HepG2 (cell line): ENCODE results near the gene GRHL3. TPM values are rescaled to one million over a fixed set of nuclear protein-coding genes. Genes with fewer than 3 reads are reported as not detected.

Experiments
- ATAC-seq: fragments of 200-7000 bp; cut with Tn5 transposase; 3 replicates; pipeline ENCODE4 v1.9.1; 2020; ENCODE audit warnings: mild to moderate bottlenecking, moderate library complexity
- BruUV-seq: library from RNA; stranded (reverse); fragments of 400-500 nt; replicated peaks from 2 replicates; lab custom pipeline; 2021; lab: Mats Ljungman, UMichigan
- CTCF ChIA-PET: fragments of 300-600 bp; formaldehyde crosslinking; extraction: SDS; loops from one replicate; lab custom pipeline; 2021; ENCODE audit warnings: low total read pairs, inconsistent platforms, low intra/inter-chr PET ratio; lab: Yijun Ruan, JAX
- POLR2A ChIA-PET: fragments of 350-600 bp; sonication (Branson Sonifier 250); formaldehyde crosslinking; loops from one replicate; lab custom pipeline; 2020; ENCODE audit warnings: antibody characterized with exemption, inconsistent platforms; lab: Yijun Ruan, JAX
- DNase-seq: peaks from one replicate; pipeline ENCODE4 v3.0.0-alpha.2; 2015; ENCODE audit warnings: low spot score
- FAIRE-seq: peaks from 3 replicates; lab custom pipeline; 2011; peaks lifted over from hg19 to GRCh38; lab: Jason Lieb, UNC
- H2AFZ ChIP-seq: one replicate; pipeline ENCODE4 v1.6.1; 2011; ENCODE audit warnings: low read length, inconsistent platforms
- H3K27ac ChIP-seq: fragments of 300-600 bp; 3 replicates; pipeline ENCODE4 v1.8.0; 2011; ENCODE audit warnings: mixed run types, mild to moderate bottlenecking, mixed read lengths, low read length, inconsistent platforms; ENCODE audit not compliant: insufficient read depth; ENCODE audit errors: extremely low read length
- H3K27me3 ChIP-seq, 2 experiments: fragments of 200-600 bp in 1 of 2; 2 replicates in 1 of 2; 3 replicates in 1 of 2; pipeline versions ENCODE4 v1.6.0 to v1.8.0; 2011; ENCODE audit warnings: low read length in 2 of 2, mild to moderate bottlenecking in 2 of 2, moderate library complexity in 2 of 2, inconsistent platforms in 1 of 2; ENCODE audit not compliant: insufficient read depth in 2 of 2, control insufficient read depth in 1 of 2
- H3K36me3 ChIP-seq, 2 experiments: fragments of 200-600 bp in 1 of 2; replicated peaks in 1 of 2; 2 replicates in 1 of 2; 3 replicates in 1 of 2; pipeline versions ENCODE4 v1.5.1 to v1.8.0; 2011; ENCODE audit warnings: low read length in 2 of 2, inconsistent platforms in 1 of 2; ENCODE audit not compliant: insufficient read depth in 2 of 2, control insufficient read depth in 1 of 2
- H3K4me1 ChIP-seq: 2 replicates; pipeline ENCODE4 v1.5.1; 2012; ENCODE audit warnings: low read length, inconsistent platforms; ENCODE audit not compliant: insufficient read depth
- H3K4me2 ChIP-seq: 2 replicates; pipeline ENCODE4 v1.6.0; 2011; ENCODE audit warnings: low read depth, low read length, inconsistent platforms
- H3K4me3 ChIP-seq, 3 experiments: fragments of 200-600 bp in 1 of 3; sonication (generic), shearing (Covaris generic) in 1 of 3; replicated peaks in 1 of 3; 2 replicates each; pipeline ENCODE4 v1.5.1; 2011 to 2016; ENCODE audit warnings: low read length in 3 of 3, inconsistent platforms in 2 of 3, low read depth in 2 of 3, mild to moderate bottlenecking in 2 of 3, control low read depth in 1 of 3, mixed read lengths in 1 of 3; ENCODE audit not compliant: insufficient read depth in 1 of 3
- H3K79me2 ChIP-seq: one replicate; pipeline ENCODE4 v1.6.1; 2011; ENCODE audit warnings: low read length, inconsistent platforms; ENCODE audit not compliant: insufficient read depth
- H3K9ac ChIP-seq: 2 replicates; pipeline ENCODE4 v1.6.0; 2011; ENCODE audit warnings: mild to moderate bottlenecking, low read depth, low read length, inconsistent platforms; ENCODE audit not compliant: insufficient read depth
- H3K9me3 ChIP-seq: 2 replicates; pipeline ENCODE4 v1.5.1; 2012; ENCODE audit warnings: mild to moderate bottlenecking, low read length
- H4K20me1 ChIP-seq: 2 replicates; pipeline ENCODE4 v1.6.0; 2011; ENCODE audit warnings: inconsistent platforms, mild to moderate bottlenecking, low read length, moderate library complexity; ENCODE audit not compliant: insufficient read depth
- CENPBD1 ChIP-seq: sonication (generic); formaldehyde crosslinking; IDR thresholded peaks from 2 replicates; pipeline ENCODE4 v1.8.0; 2022; ENCODE audit warnings: missing genetic modification reagents, low read depth, mild to moderate bottlenecking, borderline replicate concordance
- E2F5 ChIP-seq: sonication (generic); formaldehyde crosslinking; conservative IDR thresholded peaks from 2 replicates; pipeline ENCODE4 v1.4.0; 2020; ENCODE audit warnings: missing genetic modification reagents
- ETV6 ChIP-seq: sonication (generic); formaldehyde crosslinking; conservative IDR thresholded peaks from 2 replicates; pipeline ENCODE4 v1.4.0; 2020; ENCODE audit warnings: missing genetic modification reagents
- HNRNPUL1 ChIP-seq: fragments of 200-400 bp; formaldehyde crosslinking; IDR thresholded peaks from 2 replicates; pipeline ENCODE4 v1.6.1; 2017; ENCODE audit warnings: low read depth, mild to moderate bottlenecking, low read length, moderate library complexity
- LBX2 ChIP-seq: sonication (generic); formaldehyde crosslinking; IDR thresholded peaks from 2 replicates; pipeline ENCODE4 v1.5.0; 2020; ENCODE audit warnings: missing genetic modification reagents, mild to moderate bottlenecking, borderline replicate concordance
- MXI1 ChIP-seq: IDR thresholded peaks from 3 replicates; pipeline ENCODE4 v1.6.1; 2012; ENCODE audit warnings: low read depth, low read length, inconsistent platforms, borderline replicate concordance
- NKX3-1 ChIP-seq: sonication (generic); formaldehyde crosslinking; IDR thresholded peaks from 2 replicates; pipeline ENCODE4 v1.5.0; 2020; ENCODE audit warnings: missing genetic modification reagents
- PHF5A ChIP-seq: IDR thresholded peaks from one replicate; pipeline ENCODE4 v1.6.1; 2018; ENCODE audit warnings: low read depth, missing genetic modification reagents; ENCODE audit not compliant: unreplicated experiment
- RFX5 ChIP-seq: IDR thresholded peaks from 2 replicates; pipeline ENCODE4 v1.6.1; 2011; ENCODE audit warnings: low read depth, low read length, improper control_type of control experiment
- SSRP1 ChIP-seq: IDR thresholded peaks from 2 replicates; pipeline ENCODE4 v1.6.1; 2016; ENCODE audit warnings: control low read depth
- TEAD2 ChIP-seq: sonication (generic); formaldehyde crosslinking; IDR thresholded peaks from 2 replicates; pipeline ENCODE4 v1.9.0; 2021; ENCODE audit warnings: missing genetic modification reagents
- ZNF10 ChIP-seq: sonication (generic); formaldehyde crosslinking; IDR thresholded peaks from 2 replicates; pipeline ENCODE4 v1.4.0; 2020; ENCODE audit warnings: mild to moderate bottlenecking, low read depth, missing genetic modification reagents, borderline replicate concordance
- ZNF136 ChIP-seq: sonication (generic); formaldehyde crosslinking; IDR thresholded peaks from 2 replicates; pipeline ENCODE4 v1.8.1; 2022; ENCODE audit warnings: low read depth, mild to moderate bottlenecking, moderate library complexity, missing genetic modification reagents
- ZNF335 ChIP-seq: sonication (generic); formaldehyde crosslinking; IDR thresholded peaks from 2 replicates; pipeline ENCODE4 v1.4.0; 2020; ENCODE audit warnings: missing genetic modification reagents
- ZNF44 ChIP-seq: sonication (generic); formaldehyde crosslinking; IDR thresholded peaks from 2 replicates; pipeline ENCODE4 v1.5.1; 2020; ENCODE audit warnings: mild to moderate bottlenecking, missing genetic modification reagents
- ZNF674 ChIP-seq: sonication (generic); formaldehyde crosslinking; IDR thresholded peaks from 2 replicates; pipeline ENCODE4 v1.5.0; 2020; ENCODE audit warnings: low read depth, mild to moderate bottlenecking, missing genetic modification reagents
- ZNF768 ChIP-seq: sonication (generic); formaldehyde crosslinking; IDR thresholded peaks from 2 replicates; pipeline ENCODE4 v1.4.0; 2020; ENCODE audit warnings: missing genetic modification reagents
- WGBS: methylation state at CpG from one replicate; pipeline ENCODE4 v1.1.6; 2017; ENCODE audit warnings: low lambda C conversion rate; 5-methylcytosine and 5-hydroxymethylcytosine counted together
- in situ Hi-C: cut with HindIII; loops from 2 replicates; pipeline ENCODE4 v1.10.0; 2017; ENCODE audit warnings: low pct_unique_long_range_greater_than_20kb; ENCODE audit not compliant: extremely low pct_ligation_motif_present
- intact Hi-C: fragments of 100-400 bp; cut with micrococcal nuclease; formaldehyde crosslinking; loops from one replicate; pipeline ENCODE4 v1.10.0; 2022; ENCODE audit not compliant: unreplicated experiment
- polyA plus RNA-seq, 8 experiments: library from polyadenylated mRNA; depleted of rRNA in 3 of 8; stranded (reverse) in 7 of 8; unstranded in 1 of 8; fragments of >200 nt; fragmentation: Illumina TruSeq in 4 of 8; extraction: Trizol in 4 of 8; gene quantifications; 2 replicates each; pipeline versions ENCODE4 v1.2.1 to v1.2.3, GENCODE V29; 2011 to 2016; ENCODE audit warnings: low read depth in 4 of 8, missing spikeins in 1 of 8, mixed read lengths in 1 of 8; ENCODE audit not compliant: insufficient read depth in 1 of 8
- total RNA-seq, 5 experiments: library from RNA; depleted of rRNA; stranded (reverse); fragments of >200 nt; fragmentation: Illumina TruSeq; extraction: Trizol; gene quantifications; 2 replicates each; pipeline ENCODE4 v1.2.3, GENCODE V29; 2016; ENCODE audit warnings: low read depth in 1 of 5
- TF ChIP-seq, protein P1 (sequence below): sonication (generic); formaldehyde crosslinking; IDR thresholded peaks from 2 replicates; pipeline ENCODE4 v1.5.1; 2020; ENCODE audit warnings: missing genetic modification reagents, mild to moderate bottlenecking, borderline replicate concordance
- TF ChIP-seq, protein P2 (sequence below): sonication (generic); IDR thresholded peaks from 2 replicates; pipeline ENCODE4 v1.6.1; 2016; ENCODE audit warnings: low read depth, borderline replicate concordance

Gene GRHL3
- total and polyA plus RNA-seq, 2 of the 13 experiments (the other 11 are each of a cell fraction or from before 2014, with no cell fraction given): not detected

DNA sequence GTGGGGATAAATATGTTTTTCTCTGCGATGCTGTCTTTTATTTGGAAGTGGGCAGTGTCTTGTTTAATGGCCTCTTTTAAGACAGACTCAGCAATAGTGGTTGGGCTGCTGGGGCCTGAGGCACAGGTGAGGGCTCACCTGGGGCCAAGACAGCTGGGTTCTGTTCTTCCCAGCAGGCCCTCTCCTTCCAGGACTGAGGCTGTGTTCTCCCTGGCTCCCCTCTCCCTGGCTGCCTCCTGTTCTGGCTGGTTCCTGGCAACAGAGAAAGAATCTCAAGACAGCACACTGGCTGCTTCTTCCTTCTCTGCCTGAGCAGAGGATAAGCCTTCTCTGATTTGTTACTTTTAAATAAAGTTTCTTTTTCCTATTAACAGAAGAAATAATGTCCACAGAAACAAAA is 7.4 kb upstream of the GRHL3 start (continued):
- TF ChIP-seq, protein P1, sequence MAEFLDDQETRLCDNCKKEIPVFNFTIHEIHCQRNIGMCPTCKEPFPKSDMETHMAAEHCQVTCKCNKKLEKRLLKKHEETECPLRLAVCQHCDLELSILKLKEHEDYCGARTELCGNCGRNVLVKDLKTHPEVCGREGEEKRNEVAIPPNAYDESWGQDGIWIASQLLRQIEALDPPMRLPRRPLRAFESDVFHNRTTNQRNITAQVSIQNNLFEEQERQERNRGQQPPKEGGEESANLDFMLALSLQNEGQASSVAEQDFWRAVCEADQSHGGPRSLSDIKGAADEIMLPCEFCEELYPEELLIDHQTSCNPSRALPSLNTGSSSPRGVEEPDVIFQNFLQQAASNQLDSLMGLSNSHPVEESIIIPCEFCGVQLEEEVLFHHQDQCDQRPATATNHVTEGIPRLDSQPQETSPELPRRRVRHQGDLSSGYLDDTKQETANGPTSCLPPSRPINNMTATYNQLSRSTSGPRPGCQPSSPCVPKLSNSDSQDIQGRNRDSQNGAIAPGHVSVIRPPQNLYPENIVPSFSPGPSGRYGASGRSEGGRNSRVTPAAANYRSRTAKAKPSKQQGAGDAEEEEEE (CRISPR knock-in tag): no peak
- no peak for TF ChIP-seq LBX2 (CRISPR knock-in tag)
- TF ChIP-seq ZNF674 (CRISPR knock-in tag): no peak
- no peak for TF ChIP-seq ZNF335 (CRISPR knock-in tag)
- TF ChIP-seq PHF5A (CRISPR knock-in tag): no peak
- TF ChIP-seq NKX3-1 (CRISPR knock-in tag): no peak
- TF ChIP-seq, protein P2, sequence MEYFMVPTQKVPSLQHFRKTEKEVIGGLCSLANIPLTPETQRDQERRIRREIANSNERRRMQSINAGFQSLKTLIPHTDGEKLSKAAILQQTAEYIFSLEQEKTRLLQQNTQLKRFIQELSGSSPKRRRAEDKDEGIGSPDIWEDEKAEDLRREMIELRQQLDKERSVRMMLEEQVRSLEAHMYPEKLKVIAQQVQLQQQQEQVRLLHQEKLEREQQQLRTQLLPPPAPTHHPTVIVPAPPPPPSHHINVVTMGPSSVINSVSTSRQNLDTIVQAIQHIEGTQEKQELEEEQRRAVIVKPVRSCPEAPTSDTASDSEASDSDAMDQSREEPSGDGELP: no peak

DNA sequence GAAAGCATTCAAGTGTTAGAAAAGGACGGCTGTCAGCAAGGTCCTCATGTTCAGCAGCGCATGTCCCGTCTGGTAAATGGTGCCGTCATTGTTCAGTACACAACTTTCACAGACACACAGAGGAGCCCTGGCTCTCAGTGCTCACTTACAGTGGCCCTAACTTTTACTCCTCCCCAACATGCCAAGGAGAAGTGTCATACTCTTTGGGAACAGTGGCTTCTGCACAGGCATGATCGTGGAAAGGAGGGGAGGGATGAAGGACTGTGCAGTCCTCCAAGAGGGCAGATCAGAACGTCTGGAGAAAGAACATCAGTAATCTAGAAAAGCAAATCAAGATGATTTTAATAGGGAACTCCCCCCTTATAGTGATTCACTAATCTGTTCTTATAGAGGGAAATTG is 3.8 kb upstream of the GRHL3 start:
- ChIA-PET CTCF (no interaction called here), POLR2A (no interaction called here)
- no peaks in the 10 kb centered on the region for H4K20me1 ChIP-seq
- no peaks in the 10 kb centered on the region for H3K36me3 ChIP-seq
- intact Hi-C loops: no loop called here
- H3K27me3 ChIP-seq: peaks cover 3 to 21% of the 10 kb centered on the region in 2 experiments; a peak in 2 of 5 replicates
- in situ Hi-C loops: no loop called here
- ATAC-seq: no peak
- no peak overlapping the region for H3K27ac ChIP-seq
- FAIRE-seq: no peak
- DNase-seq: no peak
- H3K4me1 ChIP-seq: peaks cover 11% of the 10 kb centered on the region
- H2AFZ ChIP-seq: no peak overlapping the region
- no peaks in the 10 kb centered on the region for H3K9me3 ChIP-seq
- WGBS: 47% methylated on average over 6 of the region's 6 CpGs
- no peak overlapping the region for H3K9ac ChIP-seq
- H3K79me2 ChIP-seq: no peaks in the 10 kb centered on the region
- no peak overlapping the region for H3K4me3 ChIP-seq
- BruUV-seq: no TSS peak
- no peak overlapping the region for H3K4me2 ChIP-seq
- no peak for TF ChIP-seq E2F5
- no peak for TF ChIP-seq TEAD2 (CRISPR knock-in tag)
- no peak for TF ChIP-seq ZNF768 (CRISPR knock-in tag)
- no peak for TF ChIP-seq ZNF10 (CRISPR knock-in tag)
- no peak for TF ChIP-seq ZNF136 (CRISPR knock-in tag)
- TF ChIP-seq ZNF44 (CRISPR knock-in tag): no peak
- TF ChIP-seq ETV6 (CRISPR knock-in tag): no peak
- TF ChIP-seq HNRNPUL1: no peak
- no peak for TF ChIP-seq SSRP1 (CRISPR knock-in tag)
- no peak for TF ChIP-seq MXI1
- TF ChIP-seq RFX5: no peak
- TF ChIP-seq CENPBD1 (CRISPR knock-in tag): no peak
